H9 (cell line): Measurements from ENCODE around the gene SYT15B. TPM values are rescaled to one million over a fixed set of nuclear protein-coding genes. Genes with fewer than 3 reads are reported as not detected.
"Not testable (repeated sequence)": the region's sequence is repeated elsewhere in the genome, so short reads cannot be mapped to it uniquely, and the experiment has no call there.

Experiments used
- DNase-seq: peaks from one replicate; pipeline ENCODE4 v3.0.0-alpha.2; 2017
- H2AFZ ChIP-seq: one replicate; pipeline ENCODE4 v1.6.1; 2013; ENCODE audit warnings: mild to moderate bottlenecking, low read length, control low read depth, moderate library complexity
- H2AK5ac ChIP-seq: 2 replicates; pipeline ENCODE4 v1.6.1; 2013; ENCODE audit warnings: low read length, control low read depth, mixed read lengths; ENCODE audit not compliant: insufficient read length
- H2BK120ac ChIP-seq: one replicate; pipeline ENCODE4 v1.6.1; 2013; ENCODE audit warnings: low read depth, mild to moderate bottlenecking, low read length, control low read depth, inconsistent platforms; ENCODE audit not compliant: poor library complexity, severe bottlenecking
- H2BK12ac ChIP-seq: 2 replicates; pipeline ENCODE4 v1.6.1; 2013; ENCODE audit warnings: low read length, control low read depth, mixed read lengths, low read depth; ENCODE audit not compliant: insufficient read length
- H2BK15ac ChIP-seq: 2 replicates; pipeline ENCODE4 v1.6.1; 2013; ENCODE audit warnings: low read depth, low read length, control low read depth
- H2BK20ac ChIP-seq: one replicate; pipeline ENCODE4 v1.6.1; 2013; ENCODE audit warnings: low read depth, mild to moderate bottlenecking, low read length, control low read depth, inconsistent platforms; ENCODE audit not compliant: poor library complexity, severe bottlenecking
- H2BK5ac ChIP-seq: 2 replicates; pipeline ENCODE4 v1.6.1; 2013; ENCODE audit warnings: low read length, control low read depth, mixed read lengths; ENCODE audit not compliant: insufficient read length
- H3K14ac ChIP-seq: 2 replicates; pipeline ENCODE4 v1.6.1; 2013; ENCODE audit warnings: low read length, control low read depth; ENCODE audit not compliant: insufficient read depth
- H3K18ac ChIP-seq: 2 replicates; pipeline ENCODE4 v1.6.1; 2013; ENCODE audit warnings: low read depth, mild to moderate bottlenecking, mixed read lengths, low read length, control low read depth; ENCODE audit not compliant: insufficient read length
- H3K23ac ChIP-seq: 2 replicates; pipeline ENCODE4 v1.6.1; 2013; ENCODE audit warnings: low read length, control low read depth, mixed read lengths, low read depth; ENCODE audit not compliant: insufficient read length
- H3K23me2 ChIP-seq: 2 replicates; pipeline ENCODE4 v1.6.1; 2013; ENCODE audit warnings: low read depth, mild to moderate bottlenecking, mixed read lengths, low read length, control low read depth; ENCODE audit not compliant: insufficient read length, poor library complexity, severe bottlenecking
- H3K27ac ChIP-seq: 2 replicates; pipeline ENCODE4 v1.5.1; 2013; ENCODE audit warnings: low read length, control low read depth, mixed read lengths, low read depth; ENCODE audit not compliant: insufficient read length
- H3K27me3 ChIP-seq: 2 replicates; pipeline ENCODE4 v1.6.1; 2013; ENCODE audit warnings: low read length, control low read depth, inconsistent platforms; ENCODE audit not compliant: insufficient read depth
- H3K4ac ChIP-seq: 2 replicates; pipeline ENCODE4 v1.6.1; 2013; ENCODE audit warnings: low read depth, mild to moderate bottlenecking, control low read depth, inconsistent platforms, low read length, moderate library complexity
- H3K4me1 ChIP-seq: 2 replicates; pipeline ENCODE4 v1.6.1; 2013; ENCODE audit warnings: low read length, control low read depth, inconsistent platforms; ENCODE audit not compliant: insufficient read depth
- H3K4me2 ChIP-seq: 2 replicates; pipeline ENCODE4 v1.6.1; 2013; ENCODE audit warnings: low read length, control low read depth, mixed read lengths; ENCODE audit not compliant: insufficient read length, insufficient read depth
- H3K56ac ChIP-seq: 2 replicates; pipeline ENCODE4 v1.6.1; 2013; ENCODE audit warnings: low read depth, mild to moderate bottlenecking, mixed read lengths, low read length, control low read depth; ENCODE audit not compliant: insufficient read length
- H3K79me1 ChIP-seq: 2 replicates; pipeline ENCODE4 v1.6.1; 2013; ENCODE audit warnings: low read depth, mild to moderate bottlenecking, moderate library complexity, low read length, control low read depth, inconsistent platforms; ENCODE audit not compliant: insufficient read depth, poor library complexity, severe bottlenecking
- H3K79me2 ChIP-seq: 2 replicates; pipeline ENCODE4 v1.6.1; 2013; ENCODE audit warnings: low read length, control low read depth, inconsistent platforms; ENCODE audit not compliant: insufficient read depth
- H3K9ac ChIP-seq: 2 replicates; pipeline ENCODE4 v1.6.1; 2013; ENCODE audit warnings: low read length, control low read depth, mixed read lengths; ENCODE audit not compliant: insufficient read length; ENCODE audit errors: extremely low read depth
- H3K9me3 ChIP-seq: one replicate; pipeline ENCODE4 v1.6.1; 2013; ENCODE audit warnings: low read depth, low read length, inconsistent platforms; ENCODE audit not compliant: control insufficient read depth
- H3T11ph ChIP-seq: one replicate; pipeline ENCODE4 v1.6.1; 2013; ENCODE audit warnings: mild to moderate bottlenecking, low read length, control low read depth, inconsistent platforms
- H4K20me1 ChIP-seq: one replicate; pipeline ENCODE4 v1.6.1; 2013; ENCODE audit not compliant: control insufficient read depth, insufficient read length, insufficient read depth
- H4K5ac ChIP-seq: 2 replicates; pipeline ENCODE4 v1.6.1; 2013; ENCODE audit warnings: low read depth, mild to moderate bottlenecking, mixed read lengths, low read length, control low read depth; ENCODE audit not compliant: insufficient read length
- H4K8ac ChIP-seq: replicated peaks from 2 replicates; pipeline ENCODE4 v1.6.1; 2013; ENCODE audit warnings: low read length, control low read depth, mixed read lengths, low read depth; ENCODE audit not compliant: insufficient read length
- H4K91ac ChIP-seq: 2 replicates; pipeline ENCODE4 v1.6.1; 2013; ENCODE audit warnings: low read depth, mild to moderate bottlenecking, moderate library complexity, mixed read lengths, low read length, control low read depth; ENCODE audit not compliant: insufficient read length
- H3K27ac Mint-ChIP-seq, 3 experiments: 2 replicates in 2 of 3; 3 replicates in 1 of 3; pipeline ENCODE4 v1.8.0; 2020 to 2021; ENCODE audit warnings: mixed read lengths in 3 of 3, mild to moderate bottlenecking in 1 of 3, moderate library complexity in 1 of 3
- H3K27me3 Mint-ChIP-seq: 2 replicates; pipeline ENCODE4 v1.8.0; 2021; ENCODE audit warnings: low read depth, mild to moderate bottlenecking, moderate library complexity, mixed read lengths
- H3K36me3 Mint-ChIP-seq, 3 experiments: 2 replicates in 2 of 3; 3 replicates in 1 of 3; pipeline ENCODE4 v1.8.0; 2020 to 2021; ENCODE audit warnings: low read depth in 3 of 3, mixed read lengths in 3 of 3; ENCODE audit not compliant: insufficient read depth in 1 of 3
- H3K4me1 Mint-ChIP-seq, 2 experiments: 2 replicates each; pipeline ENCODE4 v1.8.0; 2020; ENCODE audit warnings: mixed read lengths in 2 of 2
- H3K4me3 Mint-ChIP-seq, 2 experiments: 2 replicates in 1 of 2; 3 replicates in 1 of 2; pipeline ENCODE4 v1.8.0; 2020 to 2021; ENCODE audit warnings: mild to moderate bottlenecking in 2 of 2, mixed read lengths in 2 of 2, moderate library complexity in 1 of 2
- H3K9me3 Mint-ChIP-seq, 2 experiments: 2 replicates in 1 of 2; 3 replicates in 1 of 2; pipeline ENCODE4 v1.8.0; 2020; ENCODE audit warnings: mild to moderate bottlenecking in 2 of 2, mixed read lengths in 2 of 2, moderate library complexity in 1 of 2
- WGBS: extraction: QIAGEN DNeasy Blood & Tissue Kit; methylation state at CpG from one replicate; pipeline ENCODE4 v1.1.7; 2013; ENCODE audit warnings: missing lambda C conversion rate, low lambda C conversion rate, mixed read lengths; ENCODE audit not compliant: insufficient read length; ENCODE audit errors: extremely low coverage; 5-methylcytosine and 5-hydroxymethylcytosine counted together
- total RNA-seq: library from RNA; stranded (reverse); gene quantifications from 2 replicates; pipeline ENCODE4 v1.2.1, GENCODE V29; 2021

SYT15B gene
- total RNA-seq, 1 experiment from 2014 or later = 0.24 TPM

- H3K36me3 Mint-ChIP-seq, H3K27me3 Mint-ChIP-seq, H3K4me1 ChIP-seq, H3K27ac ChIP-seq, H3K18ac ChIP-seq, H3K4me1 Mint-ChIP-seq, H3K79me1 ChIP-seq, H3K79me2 ChIP-seq, H4K5ac ChIP-seq, H3K27me3 ChIP-seq, H4K91ac ChIP-seq, H3T11ph ChIP-seq, H2AFZ ChIP-seq, H3K23ac ChIP-seq, H3K4me3 Mint-ChIP-seq, H3K14ac ChIP-seq, H2BK20ac ChIP-seq, H4K20me1 ChIP-seq, H2BK120ac ChIP-seq, H2BK12ac ChIP-seq, H3K9me3 Mint-ChIP-seq, H2BK15ac ChIP-seq, H3K23me2 ChIP-seq, H2AK5ac ChIP-seq, H3K9me3 ChIP-seq, H3K9ac ChIP-seq, H4K8ac ChIP-seq, H3K4ac ChIP-seq, H3K4me2 ChIP-seq, H3K27ac Mint-ChIP-seq, H3K56ac ChIP-seq, H2BK5ac ChIP-seq: not testable (repeated sequence)
- DNase-seq = peak; percentile 26
- WGBS = no CpG with 5 or more reads among the region's 80 CpGs
Observed at GRCh38 chr10:47762674-47763553, 478 bp downstream of the SYT15B start.

- H3K27ac Mint-ChIP-seq, H2BK20ac ChIP-seq, H2BK15ac ChIP-seq, H3K56ac ChIP-seq, H3K23me2 ChIP-seq, H3K27me3 Mint-ChIP-seq, H3K4me1 Mint-ChIP-seq, H4K5ac ChIP-seq, H3K27me3 ChIP-seq, H4K20me1 ChIP-seq, H2BK5ac ChIP-seq, H3K23ac ChIP-seq, H3K14ac ChIP-seq, H2BK120ac ChIP-seq, H3K79me1 ChIP-seq, H2BK12ac ChIP-seq, H4K91ac ChIP-seq, H3K4me3 Mint-ChIP-seq, H3K9ac ChIP-seq, H3K18ac ChIP-seq, H3K36me3 Mint-ChIP-seq, H3K9me3 Mint-ChIP-seq, H3K9me3 ChIP-seq, H3K79me2 ChIP-seq, H2AFZ ChIP-seq, H3K4ac ChIP-seq, H3K4me1 ChIP-seq, H3T11ph ChIP-seq, H4K8ac ChIP-seq, H2AK5ac ChIP-seq, H3K4me2 ChIP-seq, H3K27ac ChIP-seq, DNase-seq: not testable (repeated sequence)
- WGBS = no CpG with 5 or more reads among the region's 11 CpGs
Observed at GRCh38 chr10:47758855-47759254, 4.5 kb downstream of the SYT15B start.
